ENCODE measurements around the gene DACH1.

Gene DACH1

GRCh38 chr13:71499235-71499634 lies 367.8 kb downstream of the DACH1 start:
- DNase-seq (ENCODE audit: low read depth, low spot score) = no peak

DNA sequence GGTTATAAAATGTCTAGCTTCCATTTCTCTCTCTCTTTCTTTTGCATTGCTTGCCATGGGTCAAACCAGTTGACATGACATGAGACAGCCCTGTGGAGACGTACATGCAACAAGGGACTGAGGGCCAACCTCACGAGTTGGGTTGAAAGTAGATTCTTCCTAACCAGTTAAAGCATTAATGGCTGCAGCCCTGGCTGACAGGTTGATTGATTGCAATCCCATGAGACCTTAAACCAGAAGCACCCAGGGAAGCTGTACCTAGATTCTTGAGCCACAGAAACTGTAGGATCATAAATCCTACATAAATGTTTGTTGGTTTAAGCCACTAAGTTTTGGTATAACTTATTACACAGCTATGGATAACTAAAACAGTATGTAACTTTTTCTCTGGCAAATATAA lies 373.8 kb downstream of the DACH1 start:
- DNase-seq (ENCODE audit: low read depth, low spot score) = no peak

GRCh38 chr13:71492346-71492871 lies 374.6 kb downstream of the DACH1 start:
- DNase-seq (ENCODE audit: low read depth, low spot score) = no peak

- no peak for DNase-seq (ENCODE audit: low read depth, low spot score)
These were observed 376.0 kb downstream of the DACH1 start for GRCh38 chr13:71491010-71491409.

DNA sequence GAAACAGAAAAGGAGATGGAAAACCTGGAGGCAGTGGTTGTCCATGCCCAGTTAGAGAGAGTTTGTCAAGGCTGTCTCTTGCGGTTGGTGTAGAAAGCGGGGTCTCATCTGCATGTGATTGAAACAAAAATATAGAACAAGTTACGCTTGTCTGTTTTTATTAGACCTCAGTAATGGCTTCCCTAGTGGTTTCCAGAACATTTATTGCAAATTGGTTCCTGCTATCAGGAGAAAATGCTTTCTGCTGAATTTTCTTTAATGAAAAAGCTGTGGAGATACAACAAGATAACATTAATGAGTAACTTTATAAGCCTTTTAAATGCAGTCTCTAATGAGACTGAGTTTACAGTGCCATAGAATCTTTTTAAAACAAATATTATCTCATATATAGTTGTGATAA lies 378.0 kb downstream of the DACH1 start:
- no peak for DNase-seq (ENCODE audit: low read depth, low spot score)

GRCh38 chr13:71488201-71488600 lies 378.8 kb downstream of the DACH1 start:
- DNase-seq (ENCODE audit: low read depth, low spot score) = no peak

DNA sequence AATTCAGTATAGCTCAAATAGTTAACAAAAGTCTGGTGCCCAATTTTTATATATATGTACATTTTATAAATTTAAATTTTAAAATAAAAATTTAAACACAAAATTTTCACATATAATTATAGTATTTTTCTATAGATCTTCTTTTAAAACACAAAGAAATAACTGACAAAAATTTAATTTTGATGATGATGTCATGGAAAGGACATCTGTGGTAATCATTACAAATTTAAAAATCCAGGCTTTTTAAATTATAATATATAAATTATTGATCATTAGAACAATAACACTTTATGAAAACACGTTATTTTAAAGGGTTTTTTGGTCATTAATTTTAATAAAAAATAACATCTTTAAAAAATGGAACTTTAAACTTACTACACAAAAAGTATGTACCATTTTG lies 381.1 kb downstream of the DACH1 start:
- no peak for DNase-seq (ENCODE audit: low read depth, low spot score)

- no peak for DNase-seq (ENCODE audit: low read depth, low spot score)
These were observed 383.3 kb downstream of the DACH1 start for GRCh38 chr13:71483733-71484132.

- DNase-seq (ENCODE audit: low read depth, low spot score) = no peak
These were observed 385.5 kb downstream of the DACH1 start for GRCh38 chr13:71481501-71481900.

GRCh38 chr13:71481046-71481445 lies 386.0 kb downstream of the DACH1 start:
- DNase-seq (ENCODE audit: low read depth, low spot score) = no peak

DNA sequence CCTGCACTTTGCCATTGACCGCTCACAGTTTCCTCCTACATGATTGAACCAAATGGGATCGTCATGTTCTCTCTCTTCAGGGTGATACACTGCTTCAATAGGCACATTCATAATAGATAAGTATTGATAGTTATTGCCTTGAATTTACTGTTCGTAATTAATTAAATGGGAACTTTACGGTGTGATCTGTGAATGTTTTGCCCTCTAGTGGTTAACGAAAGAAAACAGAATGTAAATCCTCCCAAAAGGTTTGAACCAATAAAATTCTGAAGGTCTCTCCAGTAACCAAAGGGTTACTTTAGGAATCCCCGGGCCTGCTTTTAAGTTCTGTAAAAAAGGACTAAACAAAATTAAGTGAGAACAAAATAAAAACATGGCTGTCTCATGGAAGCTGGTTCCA lies 389.3 kb downstream of the DACH1 start:
- peak; percentile 2 for DNase-seq (ENCODE audit: low read depth, low spot score)

DNA sequence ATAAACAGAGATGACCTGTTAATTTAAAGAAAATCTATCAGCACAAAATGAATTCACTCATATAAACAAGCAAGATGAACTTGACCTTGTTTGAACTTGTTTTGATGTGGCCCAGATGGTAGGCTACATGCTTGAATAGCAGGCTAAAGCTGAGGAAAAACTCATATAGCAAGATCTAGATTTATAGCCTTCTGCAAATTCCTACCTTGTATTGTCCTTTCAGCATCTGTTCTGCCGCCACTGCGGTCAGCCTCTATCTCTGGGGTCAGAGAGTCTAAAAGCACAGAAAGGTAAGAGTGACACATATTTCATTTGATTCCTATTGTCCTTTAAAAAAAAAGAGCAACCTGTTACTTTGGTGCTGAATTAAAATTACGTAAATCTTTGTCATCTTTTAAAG lies 392.1 kb downstream of the DACH1 start:
- DNase-seq (ENCODE audit: low read depth, low spot score) = no peak

DNA sequence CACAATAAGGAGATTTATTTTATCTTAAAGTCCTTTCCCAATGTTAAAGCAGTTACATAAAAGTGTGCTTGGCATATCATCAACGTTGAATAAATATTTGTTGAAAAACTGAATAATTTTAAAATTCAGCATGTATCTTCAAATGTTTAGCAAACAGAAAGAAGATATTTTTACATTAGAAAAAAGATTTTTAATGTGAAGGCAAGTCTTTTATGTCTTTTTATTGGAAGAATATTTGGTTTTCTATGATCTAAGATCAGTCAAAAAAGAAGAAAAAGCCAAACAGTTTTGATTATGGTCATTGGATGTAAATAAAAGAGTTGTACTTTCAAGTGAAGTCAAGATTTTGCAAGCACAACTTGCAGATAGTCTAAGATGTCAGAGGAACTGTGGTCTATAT lies 397.4 kb downstream of the DACH1 start:
- DNase-seq (ENCODE audit: low read depth, low spot score) = no peak

GRCh38 chr13:71464686-71465085 lies 402.3 kb downstream of the DACH1 start:
- DNase-seq (ENCODE audit: low read depth, low spot score) = peak; percentile 5

- no peak for DNase-seq (ENCODE audit: low read depth, low spot score)
These were observed 405.1 kb downstream of the DACH1 start for GRCh38 chr13:71461892-71462291.

DNA sequence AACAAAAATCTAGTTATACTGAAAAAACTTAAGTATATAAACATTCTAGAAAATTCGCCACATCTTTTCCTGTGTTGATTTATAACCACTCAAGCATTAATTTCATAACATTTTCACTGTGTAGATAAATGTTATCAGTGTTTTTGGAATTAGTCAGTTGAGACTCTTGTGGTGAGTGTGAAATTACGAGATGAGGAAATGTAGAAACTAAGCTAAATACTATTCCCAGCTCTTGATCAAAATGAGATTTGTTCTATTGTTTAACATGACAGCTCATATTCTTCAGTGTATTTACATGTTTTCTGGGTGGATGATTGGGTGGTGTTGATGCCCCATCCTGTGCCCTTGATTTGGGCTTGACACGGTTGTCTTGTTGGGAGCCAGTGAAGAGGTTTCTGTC lies 406.8 kb downstream of the DACH1 start:
- DNase-seq (ENCODE audit: low read depth, low spot score) = peak; percentile 8

GRCh38 chr13:71459708-71460107 lies 407.3 kb downstream of the DACH1 start:
- DNase-seq (ENCODE audit: low read depth, low spot score) = peak; percentile 1

DNA sequence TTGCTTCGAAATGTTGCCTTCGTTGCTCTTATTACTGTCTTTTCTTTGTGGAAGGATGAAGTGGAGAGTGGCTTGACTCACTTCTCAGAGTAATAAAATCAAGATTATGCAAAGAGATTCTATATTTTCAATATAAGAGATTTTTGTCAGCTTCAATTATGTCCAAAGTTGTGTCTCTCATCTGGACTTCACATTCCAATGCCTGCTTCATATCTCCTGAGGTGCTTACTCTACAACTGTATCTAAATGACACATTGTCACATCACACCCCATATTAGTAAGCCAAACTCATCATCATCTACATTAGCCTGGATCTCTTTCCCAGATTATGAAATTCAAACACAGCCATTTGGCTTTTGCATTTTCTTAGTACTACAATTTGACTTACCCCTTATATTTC lies 409.4 kb downstream of the DACH1 start:
- no peak for DNase-seq (ENCODE audit: low read depth, low spot score)

DNA sequence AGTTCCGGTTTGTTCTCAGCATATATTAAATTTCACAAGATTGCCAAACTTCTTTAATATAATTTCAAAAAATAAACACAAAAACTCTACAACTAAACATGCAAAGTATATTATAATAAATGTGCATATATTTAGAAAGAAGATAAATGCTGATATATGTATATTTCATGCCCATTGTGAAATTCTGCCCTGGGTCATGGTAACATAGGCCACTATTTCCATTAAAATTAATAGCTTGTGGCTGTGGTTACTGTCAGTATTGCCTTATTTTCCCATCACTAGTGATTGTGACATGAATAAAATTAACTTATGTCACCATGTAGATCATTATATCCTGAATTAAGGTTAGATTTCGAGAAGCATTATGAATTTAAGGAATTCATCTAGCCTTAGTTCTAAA lies 410.9 kb downstream of the DACH1 start:
- no peak for DNase-seq (ENCODE audit: low read depth, low spot score)

DNA sequence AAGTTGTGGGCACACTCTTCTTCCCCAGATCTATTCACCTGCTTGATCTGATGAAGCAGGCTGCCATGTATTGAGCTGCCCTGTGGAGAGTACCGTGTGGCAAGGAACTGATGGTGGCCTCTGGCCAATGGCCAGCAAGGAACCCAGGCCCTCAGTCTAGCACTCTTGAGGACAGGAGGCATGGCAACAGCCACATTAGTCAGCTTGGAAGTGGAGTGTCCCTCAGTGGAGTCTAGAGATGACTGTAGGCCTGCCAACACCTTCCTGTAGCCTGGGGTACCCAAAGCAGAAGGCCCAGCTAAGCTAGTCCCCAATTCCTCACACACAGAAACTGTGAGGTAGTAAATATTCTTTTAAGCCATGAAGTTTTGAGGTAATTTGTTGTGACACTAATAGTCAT lies 412.5 kb downstream of the DACH1 start:
- DNase-seq (ENCODE audit: low read depth, low spot score) = no peak

- no peak for DNase-seq (ENCODE audit: low read depth, low spot score)
These were observed 418.8 kb downstream of the DACH1 start for GRCh38 chr13:71448080-71448630.

GRCh38 chr13:71437704-71438103 lies 429.3 kb downstream of the DACH1 start:
- no peak for DNase-seq (ENCODE audit: low read depth, low spot score)

- no peak for DNase-seq (ENCODE audit: low read depth, low spot score)
These were observed 436.3 kb downstream of the DACH1 start for GRCh38 chr13:71430681-71431080.

- DNase-seq (ENCODE audit: low read depth, low spot score) = peak; percentile 37
These were observed 449.8 kb downstream of the DACH1 start for GRCh38 chr13:71417205-71417604.
